ENCODE measurements around the gene MOGAT3.
"Not testable (repeated sequence)": the region's sequence is repeated elsewhere in the genome, so short reads cannot be mapped to it uniquely, and the experiment has no call there.

MOGAT3 gene

GRCh38 chr7:101210143-101210542 lies 9.3 kb upstream of the MOGAT3 start:
- in situ Hi-C loops (cut with HindIII; ENCODE audit: low pct_ligation_motif_present, low pct_unique_long_range_greater_than_20kb, low sequenced_read_pairs): no loop called here
- DNase-seq: no peak

- no peak for DNase-seq
- in situ Hi-C loops (cut with HindIII; ENCODE audit: low pct_ligation_motif_present, low pct_unique_long_range_greater_than_20kb, low sequenced_read_pairs): no loop called here
These were observed 8.0 kb upstream of the MOGAT3 start for GRCh38 chr7:101208794-101209193.

GRCh38 chr7:101207459-101207858 lies 6.6 kb upstream of the MOGAT3 start:
- in situ Hi-C loops (cut with HindIII; ENCODE audit: low pct_ligation_motif_present, low pct_unique_long_range_greater_than_20kb, low sequenced_read_pairs): no loop called here
- no peak for DNase-seq

- in situ Hi-C loops (cut with HindIII; ENCODE audit: low pct_ligation_motif_present, low pct_unique_long_range_greater_than_20kb, low sequenced_read_pairs): no loop called here
- no peak for DNase-seq
These were observed 5.8 kb upstream of the MOGAT3 start for GRCh38 chr7:101206665-101207042.

GRCh38 chr7:101205901-101206664 lies 5.2 kb upstream of the MOGAT3 start:
- in situ Hi-C loops (cut with HindIII; ENCODE audit: low pct_ligation_motif_present, low pct_unique_long_range_greater_than_20kb, low sequenced_read_pairs): no loop called here

GRCh38 chr7:101203740-101204738 lies 3.2 kb upstream of the MOGAT3 start:
- in situ Hi-C loops (cut with HindIII; ENCODE audit: low pct_ligation_motif_present, low pct_unique_long_range_greater_than_20kb, low sequenced_read_pairs); DNase-seq: not testable (repeated sequence)

More at GRCh38 chr7:101205901-101206664, 5.2 kb upstream of the MOGAT3 start:
- no peak for DNase-seq

- in situ Hi-C loops (cut with HindIII; ENCODE audit: low pct_ligation_motif_present, low pct_unique_long_range_greater_than_20kb, low sequenced_read_pairs): no loop called here
- DNase-seq: no peak
These were observed 1.7 kb upstream of the MOGAT3 start for GRCh38 chr7:101202603-101202918.

- DNase-seq: no peak
- in situ Hi-C loops (cut with HindIII; ENCODE audit: low pct_ligation_motif_present, low pct_unique_long_range_greater_than_20kb, low sequenced_read_pairs): no loop called here
These were observed 1.1 kb upstream of the MOGAT3 start for GRCh38 chr7:101201695-101202602.

GRCh38 chr7:101200504-101200861 lies 353 bp downstream of the MOGAT3 start:
- in situ Hi-C loops (cut with HindIII; ENCODE audit: low pct_ligation_motif_present, low pct_unique_long_range_greater_than_20kb, low sequenced_read_pairs): no loop called here
- no peak for DNase-seq

- in situ Hi-C loops (cut with HindIII; ENCODE audit: low pct_ligation_motif_present, low pct_unique_long_range_greater_than_20kb, low sequenced_read_pairs); DNase-seq: not testable (repeated sequence)
These were observed 1.3 kb downstream of the MOGAT3 start for GRCh38 chr7:101199522-101199921.

GRCh38 chr7:101198476-101198875 lies 2.4 kb downstream of the MOGAT3 start:
- in situ Hi-C loops (cut with HindIII; ENCODE audit: low pct_ligation_motif_present, low pct_unique_long_range_greater_than_20kb, low sequenced_read_pairs): no loop called here
- DNase-seq: no peak

GRCh38 chr7:101197991-101198390 lies 2.8 kb downstream of the MOGAT3 start:
- DNase-seq: no peak
- in situ Hi-C loops (cut with HindIII; ENCODE audit: low pct_ligation_motif_present, low pct_unique_long_range_greater_than_20kb, low sequenced_read_pairs): no loop called here

GRCh38 chr7:101195884-101196283 lies 5.0 kb downstream of the MOGAT3 start:
- in situ Hi-C loops (cut with HindIII; ENCODE audit: low pct_ligation_motif_present, low pct_unique_long_range_greater_than_20kb, low sequenced_read_pairs): no loop called here
- DNase-seq: no peak

- in situ Hi-C loops (cut with HindIII; ENCODE audit: low pct_ligation_motif_present, low pct_unique_long_range_greater_than_20kb, low sequenced_read_pairs): no loop called here
- DNase-seq: no peak
These were observed 11.7 kb downstream of the MOGAT3 start for GRCh38 chr7:101189109-101189508.

- no peak for DNase-seq
- in situ Hi-C loops (cut with HindIII; ENCODE audit: low pct_ligation_motif_present, low pct_unique_long_range_greater_than_20kb, low sequenced_read_pairs): no loop called here
These were observed 13.9 kb downstream of the MOGAT3 start for GRCh38 chr7:101186844-101187428.

- DNase-seq: no peak
- in situ Hi-C loops (cut with HindIII; ENCODE audit: low pct_ligation_motif_present, low pct_unique_long_range_greater_than_20kb, low sequenced_read_pairs): no loop called here
These were observed 14.6 kb downstream of the MOGAT3 start for GRCh38 chr7:101186194-101186593.

GRCh38 chr7:101185258-101185839 lies 15.5 kb downstream of the MOGAT3 start:
- DNase-seq: peak; percentile 79
- in situ Hi-C loops (cut with HindIII; ENCODE audit: low pct_ligation_motif_present, low pct_unique_long_range_greater_than_20kb, low sequenced_read_pairs): no loop called here

- in situ Hi-C loops (cut with HindIII; ENCODE audit: low pct_ligation_motif_present, low pct_unique_long_range_greater_than_20kb, low sequenced_read_pairs): no loop called here
- DNase-seq: no peak
These were observed 20.6 kb downstream of the MOGAT3 start, which contains the start of gene NAT16 for GRCh38 chr7:101180130-101180755. Gene NAT16 (minus strand): TSS chr7:101180293. CDS start chr7:101174807, 5,486 bp downstream.
